IgD-negative memory B cell (primary cell): ENCODE results near the gene SHC4. TPM values are rescaled to one million over a fixed set of nuclear protein-coding genes. Genes with fewer than 3 reads are reported as not detected.
"Not testable (repeated sequence)": the region's sequence is repeated elsewhere in the genome, so short reads cannot be mapped to it uniquely, and the experiment has no call there.

Experiments
- H3K27ac Mint-ChIP-seq, 3 donors: one replicate each; pipeline ENCODE4 v1.8.0; 2020 to 2022; ENCODE audit warnings: mild to moderate bottlenecking in 3 of 3, mixed read lengths in 3 of 3, moderate library complexity in 1 of 3
- H3K27me3 Mint-ChIP-seq: one replicate; pipeline ENCODE4 v1.8.0; 2021; ENCODE audit warnings: mixed read lengths
- H3K36me3 Mint-ChIP-seq: one replicate; pipeline ENCODE4 v1.8.0; 2020; ENCODE audit warnings: mild to moderate bottlenecking, mixed read lengths
- H3K4me1 Mint-ChIP-seq, 3 donors: one replicate each; pipeline ENCODE4 v1.8.0; 2020 to 2022; ENCODE audit warnings: mixed read lengths in 3 of 3, mild to moderate bottlenecking in 1 of 3
- H3K4me3 Mint-ChIP-seq, 4 donors: one replicate each; pipeline ENCODE4 v1.8.0; 2020 to 2022; ENCODE audit warnings: mild to moderate bottlenecking in 4 of 4, mixed read lengths in 4 of 4, moderate library complexity in 3 of 4
- H3K9me3 Mint-ChIP-seq, 3 donors: one replicate each; pipeline ENCODE4 v1.8.0; 2020 to 2021; ENCODE audit warnings: mixed read lengths in 3 of 3, mild to moderate bottlenecking in 1 of 3
- polyA plus RNA-seq: library from polyadenylated mRNA; unstranded; fragments of 300-500 nt; fragmentation: Illumina TruSeq; gene quantifications from one replicate; pipeline ENCODE4 v1.2.3, GENCODE V29; 2021

SHC4 gene
- polyA plus RNA-seq, 1 donor from 2014 or later: not detected

GRCh38 chr15:48924528-48925393 is 39.0 kb downstream of the SHC4 start:
- Mint-ChIP-seq H3K27me3 (peaks cover 7% of the 10 kb centered on the region), H3K9me3 (peaks cover 0 to 2% (median 0%) of the 10 kb centered on the region in 3 donors), H3K27ac (no peak overlapping the region), H3K36me3 (no peaks in the 10 kb centered on the region), H3K4me3 (no peak overlapping the region), H3K4me1 (peaks cover 0 to 2% (median 0%) of the 10 kb centered on the region in 3 donors)

- H3K27ac Mint-ChIP-seq: no peak overlapping the region
- H3K4me3 Mint-ChIP-seq: no peak overlapping the region
- H3K4me1 Mint-ChIP-seq: peaks cover 0 to 3% (median 0%) of the 10 kb centered on the region in 3 donors
- H3K9me3 Mint-ChIP-seq: peaks cover 0 to 2% (median 0%) of the 10 kb centered on the region in 3 donors
- H3K36me3 Mint-ChIP-seq: peaks cover 1% of the 10 kb centered on the region
- H3K27me3 Mint-ChIP-seq: peaks cover 10% of the 10 kb centered on the region
These were observed 41.7 kb downstream of the SHC4 start for GRCh38 chr15:48922046-48922445.

- H3K27me3 Mint-ChIP-seq: peaks cover 14% of the 10 kb centered on the region
- H3K9me3 Mint-ChIP-seq: peaks cover 0 to 2% (median 0%) of the 10 kb centered on the region in 3 donors
- peaks cover 1% of the 10 kb centered on the region for H3K36me3 Mint-ChIP-seq
- no peak overlapping the region for H3K4me3 Mint-ChIP-seq
- H3K4me1 Mint-ChIP-seq: peaks cover 0 to 3% (median 0%) of the 10 kb centered on the region in 3 donors
- H3K27ac Mint-ChIP-seq: no peak overlapping the region
These were observed 47.0 kb downstream of the SHC4 start for GRCh38 chr15:48916721-48917120.

GRCh38 chr15:48915861-48916260 is 47.9 kb downstream of the SHC4 start:
- H3K4me3 Mint-ChIP-seq: no peak overlapping the region
- no peak overlapping the region for H3K27ac Mint-ChIP-seq
- peaks cover 12% of the 10 kb centered on the region for H3K27me3 Mint-ChIP-seq
- peaks cover 1% of the 10 kb centered on the region for H3K36me3 Mint-ChIP-seq
- H3K4me1 Mint-ChIP-seq: peaks cover 0 to 3% (median 0%) of the 10 kb centered on the region in 3 donors
- H3K9me3 Mint-ChIP-seq: peaks cover 0 to 4% (median 0%) of the 10 kb centered on the region in 3 donors

- peaks cover 1% of the 10 kb centered on the region for H3K36me3 Mint-ChIP-seq
- no peak overlapping the region for H3K27ac Mint-ChIP-seq
- peaks cover 0 to 3% (median 0%) of the 10 kb centered on the region in 3 donors for H3K4me1 Mint-ChIP-seq
- H3K9me3 Mint-ChIP-seq: peaks cover 0 to 3% (median 0%) of the 10 kb centered on the region in 3 donors
- no peak overlapping the region for H3K4me3 Mint-ChIP-seq
- H3K27me3 Mint-ChIP-seq: peaks cover 8% of the 10 kb centered on the region
These were observed 49.0 kb downstream of the SHC4 start for GRCh38 chr15:48914717-48915116.

- Mint-ChIP-seq H3K9me3 (peaks cover 0 to 3% (median 0%) of the 10 kb centered on the region in 3 donors), H3K4me1 (no peaks in the 10 kb centered on the region), H3K4me3 (no peak overlapping the region), H3K36me3 (no peaks in the 10 kb centered on the region), H3K27ac (no peak overlapping the region), H3K27me3 (peaks cover 4% of the 10 kb centered on the region)
These were observed 50.6 kb downstream of the SHC4 start for GRCh38 chr15:48913141-48913540.

GRCh38 chr15:48910554-48910953 is 53.2 kb downstream of the SHC4 start:
- H3K36me3 Mint-ChIP-seq, H3K27me3 Mint-ChIP-seq, H3K4me1 Mint-ChIP-seq, H3K4me3 Mint-ChIP-seq, H3K27ac Mint-ChIP-seq, H3K9me3 Mint-ChIP-seq: not testable (repeated sequence)

- H3K4me1 Mint-ChIP-seq, H3K36me3 Mint-ChIP-seq, H3K27me3 Mint-ChIP-seq, H3K27ac Mint-ChIP-seq, H3K9me3 Mint-ChIP-seq, H3K4me3 Mint-ChIP-seq: not testable (repeated sequence)
These were observed 54.4 kb downstream of the SHC4 start for GRCh38 chr15:48909313-48909712.

- H3K27ac Mint-ChIP-seq: no peak overlapping the region
- no peaks in the 10 kb centered on the region for H3K27me3 Mint-ChIP-seq
- H3K4me3 Mint-ChIP-seq: no peak overlapping the region
- H3K4me1 Mint-ChIP-seq: no peaks in the 10 kb centered on the region
- H3K9me3 Mint-ChIP-seq: no peaks in the 10 kb centered on the region
- no peaks in the 10 kb centered on the region for H3K36me3 Mint-ChIP-seq
These were observed 57.9 kb downstream of the SHC4 start for GRCh38 chr15:48905847-48906246.

- no peaks in the 10 kb centered on the region for H3K27me3 Mint-ChIP-seq
- no peak overlapping the region for H3K4me3 Mint-ChIP-seq
- no peaks in the 10 kb centered on the region for H3K9me3 Mint-ChIP-seq
- no peaks in the 10 kb centered on the region for H3K4me1 Mint-ChIP-seq
- no peaks in the 10 kb centered on the region for H3K36me3 Mint-ChIP-seq
- H3K27ac Mint-ChIP-seq: no peak overlapping the region
These were observed 58.5 kb downstream of the SHC4 start for GRCh38 chr15:48905216-48905615.

- no peaks in the 10 kb centered on the region for H3K27me3 Mint-ChIP-seq
- no peak overlapping the region for H3K4me3 Mint-ChIP-seq
- H3K27ac Mint-ChIP-seq: no peak overlapping the region
- H3K9me3 Mint-ChIP-seq: no peaks in the 10 kb centered on the region
- H3K36me3 Mint-ChIP-seq: no peaks in the 10 kb centered on the region
- H3K4me1 Mint-ChIP-seq: no peaks in the 10 kb centered on the region
These were observed 59.0 kb downstream of the SHC4 start for GRCh38 chr15:48904758-48905157.

GRCh38 chr15:48899793-48900192 is 63.9 kb downstream of the SHC4 start:
- no peaks in the 10 kb centered on the region for H3K9me3 Mint-ChIP-seq
- H3K4me3 Mint-ChIP-seq: no peak overlapping the region
- H3K27me3 Mint-ChIP-seq: peaks cover 8% of the 10 kb centered on the region
- H3K36me3 Mint-ChIP-seq: no peaks in the 10 kb centered on the region
- H3K4me1 Mint-ChIP-seq: peaks cover 0 to 3% (median 0%) of the 10 kb centered on the region in 3 donors
- no peak overlapping the region for H3K27ac Mint-ChIP-seq

GRCh38 chr15:48898446-48898845 is 65.3 kb downstream of the SHC4 start:
- H3K4me3 Mint-ChIP-seq: no peak overlapping the region
- H3K27ac Mint-ChIP-seq: no peak overlapping the region
- H3K4me1 Mint-ChIP-seq: peaks cover 0 to 3% (median 0%) of the 10 kb centered on the region in 3 donors
- no peaks in the 10 kb centered on the region for H3K36me3 Mint-ChIP-seq
- H3K9me3 Mint-ChIP-seq: no peaks in the 10 kb centered on the region
- peaks cover 8% of the 10 kb centered on the region for H3K27me3 Mint-ChIP-seq

GRCh38 chr15:48898032-48898431 is 65.7 kb downstream of the SHC4 start:
- Mint-ChIP-seq H3K4me1 (peaks cover 0 to 3% (median 0%) of the 10 kb centered on the region in 3 donors), H3K36me3 (no peaks in the 10 kb centered on the region), H3K27me3 (peaks cover 8% of the 10 kb centered on the region), H3K4me3 (no peak overlapping the region), H3K9me3 (no peaks in the 10 kb centered on the region), H3K27ac (no peak overlapping the region)

- Mint-ChIP-seq H3K4me3 (no peak overlapping the region), H3K9me3 (no peaks in the 10 kb centered on the region), H3K27ac (no peak overlapping the region), H3K36me3 (no peaks in the 10 kb centered on the region), H3K27me3 (peaks cover 8% of the 10 kb centered on the region), H3K4me1 (peaks cover 0 to 3% (median 0%) of the 10 kb centered on the region in 3 donors)
These were observed 66.6 kb downstream of the SHC4 start for GRCh38 chr15:48896869-48897814.
